DND-41 (cell line): ENCODE measurements around the gene KLF15.

Source experiments
- ATAC-seq: fragments of 200-7000 bp; cut with Tn5 transposase; 3 replicates; pipeline ENCODE4 v1.9.1; 2021; ENCODE audit warnings: low read depth; ENCODE audit not compliant: insufficient read depth
- DNase-seq: peaks from one replicate; pipeline ENCODE4 v3.0.0-alpha.2; 2020
- H2AFZ ChIP-seq: 2 replicates; pipeline ENCODE4 v1.6.0; 2012; ENCODE audit warnings: low read depth, low read length
- H3K27ac ChIP-seq: 2 replicates; pipeline ENCODE4 v1.5.1; 2012; ENCODE audit warnings: low read length, inconsistent platforms
- H3K27me3 ChIP-seq: fragments of 200-600 bp; sonication (generic); 2 replicates; pipeline ENCODE4 v1.6.0; 2012; ENCODE audit warnings: low read length, mild to moderate bottlenecking, inconsistent platforms; ENCODE audit not compliant: insufficient read depth, poor library complexity
- H3K36me3 ChIP-seq: 2 replicates; pipeline ENCODE4 v1.5.1; 2012; ENCODE audit warnings: low read length, inconsistent platforms; ENCODE audit not compliant: insufficient read depth
- H3K4me1 ChIP-seq: 2 replicates; pipeline ENCODE4 v1.5.1; 2012; ENCODE audit warnings: mild to moderate bottlenecking, low read length; ENCODE audit not compliant: insufficient read depth
- H3K4me2 ChIP-seq: 2 replicates; pipeline ENCODE4 v1.6.0; 2012; ENCODE audit warnings: mild to moderate bottlenecking, moderate library complexity, low read length, inconsistent platforms; ENCODE audit not compliant: insufficient read depth
- H3K4me3 ChIP-seq, 2 experiments: fragments of 200-600 bp in 1 of 2; shearing (Covaris generic) in 1 of 2; 2 replicates each; pipeline ENCODE4 v1.5.1; 2012 to 2016; ENCODE audit warnings: inconsistent platforms in 2 of 2, low read length in 2 of 2, mild to moderate bottlenecking in 2 of 2, low read depth in 1 of 2, moderate library complexity in 1 of 2
- H3K79me2 ChIP-seq: 2 replicates; pipeline ENCODE4 v1.6.0; 2012; ENCODE audit warnings: low read length, inconsistent platforms; ENCODE audit not compliant: insufficient read depth
- H3K9ac ChIP-seq: 2 replicates; pipeline ENCODE4 v1.6.0; 2012; ENCODE audit warnings: low read depth, mild to moderate bottlenecking, inconsistent platforms, low read length, moderate library complexity
- H3K9me3 ChIP-seq: 2 replicates; pipeline ENCODE4 v1.5.1; 2012; ENCODE audit warnings: low read length, moderate library complexity, mild to moderate bottlenecking, inconsistent platforms; ENCODE audit not compliant: insufficient read depth, severe bottlenecking
- H4K20me1 ChIP-seq: 2 replicates; pipeline ENCODE4 v1.6.0; 2012; ENCODE audit warnings: low read length; ENCODE audit not compliant: insufficient read depth
- CTCF ChIP-seq: IDR thresholded peaks from 2 replicates; pipeline ENCODE4 v1.5.1; 2012; ENCODE audit warnings: borderline replicate concordance, low read length, moderate library complexity, mild to moderate bottlenecking; ENCODE audit not compliant: poor library complexity, severe bottlenecking; ENCODE audit errors: extremely low read depth
- EZH2 ChIP-seq: IDR thresholded peaks from 3 replicates; pipeline ENCODE4 v1.6.1; 2012; ENCODE audit warnings: borderline replicate concordance, low read depth, mild to moderate bottlenecking, moderate library complexity, low read length, inconsistent platforms; ENCODE audit not compliant: severe bottlenecking

Gene KLF15

GRCh38 chr3:126343649-126344035, 13.6 kb downstream of the KLF15 start:
- no peaks in the 10 kb centered on the region for H3K9me3 ChIP-seq
- H3K36me3 ChIP-seq = no peaks in the 10 kb centered on the region
- H2AFZ ChIP-seq = no peak overlapping the region
- ATAC-seq (no peak), DNase-seq (no peak)
- H3K4me3 ChIP-seq = no peak overlapping the region
- H3K4me1 ChIP-seq = no peaks in the 10 kb centered on the region
- H3K79me2 ChIP-seq = no peaks in the 10 kb centered on the region
- no peak overlapping the region for H3K4me2 ChIP-seq
- no peak overlapping the region for H3K9ac ChIP-seq
- TF ChIP-seq CTCF (no peak), EZH2 (no peak)
- no peak overlapping the region for H3K27ac ChIP-seq
- no peaks in the 10 kb centered on the region for H3K27me3 ChIP-seq
- no peaks in the 10 kb centered on the region; the same call in 1 of the 2 replicates for H4K20me1 ChIP-seq

- H3K36me3 ChIP-seq = no peaks in the 10 kb centered on the region
- DNase-seq (peak; percentile 8), ATAC-seq (no peak)
- no peaks in the 10 kb centered on the region for H3K4me1 ChIP-seq
- H3K79me2 ChIP-seq = no peaks in the 10 kb centered on the region
- H3K9me3 ChIP-seq = no peaks in the 10 kb centered on the region
- H3K4me2 ChIP-seq = no peak overlapping the region
- H4K20me1 ChIP-seq = no peaks in the 10 kb centered on the region; the same call in 1 of the 2 replicates
- H3K27ac ChIP-seq = no peak overlapping the region
- no peak for TF ChIP-seq CTCF
- no peak for TF ChIP-seq EZH2
- H3K9ac ChIP-seq = no peak overlapping the region
- no peak overlapping the region for H3K4me3 ChIP-seq
- no peak overlapping the region for H2AFZ ChIP-seq
- H3K27me3 ChIP-seq = no peaks in the 10 kb centered on the region
Observed at GRCh38 chr3:126342991-126343648, 14.1 kb downstream of the KLF15 start.

GRCh38 chr3:126342211-126342610, 15.0 kb downstream of the KLF15 start:
- H2AFZ ChIP-seq = no peak overlapping the region
- H3K4me3 ChIP-seq = no peak overlapping the region
- H3K9me3 ChIP-seq = no peaks in the 10 kb centered on the region
- TF ChIP-seq CTCF (no peak), EZH2 (no peak)
- no peaks in the 10 kb centered on the region for H3K4me1 ChIP-seq
- no peaks in the 10 kb centered on the region for H3K36me3 ChIP-seq
- no peak overlapping the region for H3K4me2 ChIP-seq
- no peaks in the 10 kb centered on the region for H3K27me3 ChIP-seq
- H3K79me2 ChIP-seq = no peaks in the 10 kb centered on the region
- DNase-seq = no peak
- no peak overlapping the region for H3K27ac ChIP-seq
- H4K20me1 ChIP-seq = no peaks in the 10 kb centered on the region; the same call in 1 of the 2 replicates
- no peak for ATAC-seq
- no peak overlapping the region for H3K9ac ChIP-seq
